GM12878 (cell line): ENCODE results near the gene TMEM140. TPM values are rescaled to one million over a fixed set of nuclear protein-coding genes. Genes with fewer than 3 reads are reported as not detected.

ENCODE experiments used
- BMI1 ChIP-seq: fragments of 450-650 bp; IDR thresholded peaks from 2 replicates; pipeline ENCODE4 v1.6.1; 2016; ENCODE audit warnings: mild to moderate bottlenecking, moderate library complexity, borderline replicate concordance
- CREM ChIP-seq: IDR thresholded peaks from 2 replicates; pipeline ENCODE4 v1.6.1; 2014; ENCODE audit warnings: antibody characterized with exemption, low read depth
- EGR1 ChIP-seq, 2 experiments: IDR thresholded peaks; 1 replicate in 1 of 2; 2 replicates in 1 of 2; pipeline ENCODE4 v1.6.1; 2011 to 2012; ENCODE audit warnings: low read depth in 2 of 2, low read length in 2 of 2, borderline replicate concordance in 1 of 2, mild to moderate bottlenecking in 1 of 2, moderate library complexity in 1 of 2
- HDAC2 ChIP-seq: fragments of 200-600 bp; sonication (generic); IDR thresholded peaks from 2 replicates; pipeline ENCODE4 v1.6.1; 2017
- IKZF1 ChIP-seq: fragments of 450-650 bp; conservative IDR thresholded peaks from 2 replicates; pipeline ENCODE4 v1.6.1; 2017; ENCODE audit warnings: antibody characterized with exemption, mild to moderate bottlenecking
- LARP7 ChIP-seq: fragments of 450-650 bp; IDR thresholded peaks from 2 replicates; pipeline ENCODE4 v1.6.1; 2017; ENCODE audit warnings: mild to moderate bottlenecking
- MLLT1 ChIP-seq: fragments of 450-650 bp; IDR thresholded peaks from 2 replicates; pipeline ENCODE4 v1.6.1; 2016; ENCODE audit warnings: mild to moderate bottlenecking
- MTA3 ChIP-seq: IDR thresholded peaks from 2 replicates; pipeline ENCODE4 v1.6.1; 2012; ENCODE audit warnings: low read length, inconsistent platforms, borderline replicate concordance
- MYC ChIP-seq: IDR thresholded peaks from 2 replicates; pipeline ENCODE4 v1.6.1; 2011; ENCODE audit warnings: mild to moderate bottlenecking, low read length, moderate library complexity, inconsistent platforms; ENCODE audit not compliant: insufficient read depth, insufficient replicate concordance, insufficient read length, severe bottlenecking
- NFXL1 ChIP-seq: fragments of 450-650 bp; IDR thresholded peaks from 2 replicates; pipeline ENCODE4 v1.6.1; 2017; ENCODE audit warnings: antibody characterized with exemption, mild to moderate bottlenecking, borderline replicate concordance
- NR2C1 ChIP-seq: fragments of 450-650 bp; IDR thresholded peaks from 2 replicates; pipeline ENCODE4 v1.6.1; 2017; ENCODE audit warnings: antibody characterized with exemption, mild to moderate bottlenecking, moderate library complexity
- NR2C2 ChIP-seq: IDR thresholded peaks from 2 replicates; pipeline ENCODE4 v1.6.1; 2011; ENCODE audit warnings: borderline replicate concordance, low read depth; ENCODE audit not compliant: control insufficient read depth, insufficient read length
- NR2F1 ChIP-seq: fragments of 450-650 bp; conservative IDR thresholded peaks from 2 replicates; pipeline ENCODE4 v1.6.1; 2017; ENCODE audit warnings: mild to moderate bottlenecking
- PAX5 ChIP-seq: IDR thresholded peaks from 2 replicates; pipeline ENCODE4 v1.6.1; 2011; ENCODE audit warnings: low read depth, low read length, borderline replicate concordance
- RB1 ChIP-seq: fragments of 450-650 bp; formaldehyde crosslinking; IDR thresholded peaks from 2 replicates; pipeline ENCODE4 v1.6.1; 2017; ENCODE audit warnings: mild to moderate bottlenecking, borderline replicate concordance
- RELA ChIP-seq: fragments of 450-650 bp; IDR thresholded peaks from 2 replicates; pipeline ENCODE4 v1.8.0; 2014; ENCODE audit warnings: borderline replicate concordance; ENCODE audit not compliant: partially characterized antibody
- RELB ChIP-seq: fragments of 450-650 bp; IDR thresholded peaks from 2 replicates; pipeline ENCODE4 v1.6.1; 2017; ENCODE audit warnings: low read depth, mild to moderate bottlenecking, moderate library complexity
- SIN3A ChIP-seq: IDR thresholded peaks from 2 replicates; pipeline ENCODE4 v1.6.1; 2012; ENCODE audit warnings: low read depth, low read length, improper control_type of control experiment
- SREBF1 ChIP-seq: IDR thresholded peaks from 2 replicates; pipeline ENCODE4 v1.6.1; 2012; ENCODE audit warnings: mild to moderate bottlenecking, low read length
- USF1 ChIP-seq: IDR thresholded peaks from 2 replicates; pipeline ENCODE4 v1.6.1; 2011; ENCODE audit warnings: borderline replicate concordance, low read depth, mild to moderate bottlenecking, moderate library complexity, mixed read lengths, low read length; ENCODE audit not compliant: insufficient read depth; ENCODE audit errors: extremely low read length
- ZNF207 ChIP-seq: fragments of 450-650 bp; IDR thresholded peaks from 2 replicates; pipeline ENCODE4 v1.6.1; 2014; ENCODE audit warnings: antibody characterized with exemption, mild to moderate bottlenecking, borderline replicate concordance
- ZNF274 ChIP-seq: IDR thresholded peaks from one replicate; pipeline ENCODE4 v1.8.0; 2011; ENCODE audit not compliant: insufficient read length, insufficient read depth
- ZNF384 ChIP-seq: IDR thresholded peaks from 2 replicates; pipeline ENCODE4 v1.6.1; 2012; ENCODE audit warnings: low read depth, mild to moderate bottlenecking, low read length, improper control_type of control experiment, borderline replicate concordance
- ZNF592 ChIP-seq: fragments of 450-650 bp; IDR thresholded peaks from 2 replicates; pipeline ENCODE4 v1.6.1; 2017; ENCODE audit warnings: mild to moderate bottlenecking, moderate library complexity
- ZSCAN29 ChIP-seq: fragments of 450-650 bp; IDR thresholded peaks from 2 replicates; pipeline ENCODE4 v1.6.1; 2017; ENCODE audit warnings: mild to moderate bottlenecking, moderate library complexity
- polyA plus RNA-seq, 11 experiments: library from polyadenylated mRNA; depleted of rRNA in 4 of 11; unstranded in 6 of 11; stranded (reverse) in 5 of 11; fragments of >200 nt; fragmentation: Nextera tagmentation in 4 of 11; fragmentation: Illumina TruSeq in 1 of 11; extraction: Ambion mirVana in 4 of 11; extraction: Trizol in 1 of 11; gene quantifications; 1 replicate in 1 of 11; 2 replicates in 10 of 11; pipeline versions ENCODE4 v1.2.1 to v1.2.3, GENCODE V29; 2011 to 2016; ENCODE audit warnings: inconsistent platforms in 2 of 11, missing spikeins in 2 of 11, low read depth in 1 of 11
- total RNA-seq, 4 experiments: library from RNA; depleted of rRNA in 3 of 4; stranded (reverse); fragments of >200 nt in 3 of 4; fragmentation: Illumina TruSeq in 1 of 4; extraction: Trizol in 1 of 4; gene quantifications; 2 replicates each; pipeline versions ENCODE4 v1.2.1 to v1.2.3, GENCODE V29; 2013 to 2021

The TMEM140 gene
- total and polyA plus RNA-seq, 10 of the 15 experiments (the other 5 are each of a cell fraction or from before 2014, with no cell fraction given): 0.85 to 20.7 (median 3.3) TPM

GRCh38 chr7:135206941-135207391, 59.1 kb downstream of the TMEM140 start (continued):
- TF ChIP-seq RELA (no peak), ZNF274 (no peak), ZNF592 (0 out of 2 replicates have a peak, but pooled peaks have one; percentile 37), ZNF384 (no peak), NFXL1 (no peak), LARP7 (no peak), HDAC2 (no peak), NR2F1 (peak; percentile 32; the same call in 1 of the 2 replicates), USF1 (no peak), ZSCAN29 (no peak), IKZF1 (peak; percentile 85), MLLT1 (peak; percentile 97), ZNF207 (no peak), RELB (peak; percentile 78; the same call in 1 of the 2 replicates), SREBF1 (no peak), MYC (no peak), NR2C2 (no peak), MTA3 (no peak), RB1 (no peak), NR2C1 (no peak), SIN3A (no peak), PAX5 (no peak), BMI1 (peak; percentile 65; the same call in 1 of the 2 replicates), CREM (peak; percentile 44; the same call in 1 of the 2 replicates), EGR1 (IDR thresholded peaks at IDR 0.05; ENCODE audit: borderline replicate concordance in 1 of 2, low read depth in 2 of 2, low read length in 2 of 2) (no peak)
